Urothelium cell line (cell line): ENCODE measurements around the gene MILR1.
"Not testable (repeated sequence)": the region's sequence is repeated elsewhere in the genome, so short reads cannot be mapped to it uniquely, and the experiment has no call there.

Source experiments
- DNase-seq: peaks from one replicate; pipeline ENCODE4 v3.0.0; 2011; ENCODE audit warnings: low spot score, mixed read lengths
- FAIRE-seq: peaks from 2 replicates; lab custom pipeline; 2011; peaks lifted over from hg19 to GRCh38; lab: Jason Lieb, UNC

MILR1 gene

GRCh38 chr17:64448665-64449512 is at the start of gene MILR1:
MILR1 (plus strand) TSS chr17:64449115; CDS start chr17:64449169, 54 bp downstream.
- FAIRE-seq (no peak), DNase-seq (peak; percentile 37)

GRCh38 chr17:64399767-64400156 is 49.2 kb upstream of the MILR1 start:
- FAIRE-seq (no peak), DNase-seq (peak; percentile 73)

GRCh38 chr17:64400642-64401041 is 48.3 kb upstream of the MILR1 start:
- FAIRE-seq = no peak
- DNase-seq = no peak

- DNase-seq (no peak), FAIRE-seq (no peak)
Observed at GRCh38 chr17:64401244-64401860, 47.6 kb upstream of the MILR1 start.

GRCh38 chr17:64401941-64402340 is 47.0 kb upstream of the MILR1 start:
- no peak for FAIRE-seq

GRCh38 chr17:64402469-64402868 is 46.4 kb upstream of the MILR1 start:
- DNase-seq (no peak), FAIRE-seq (no peak)

More at GRCh38 chr17:64401941-64402340, 47.0 kb upstream of the MILR1 start:
- DNase-seq = no peak

GRCh38 chr17:64403881-64404460 is 44.9 kb upstream of the MILR1 start:
- FAIRE-seq = no peak
- no peak for DNase-seq

- no peak for DNase-seq
- no peak for FAIRE-seq
Observed at GRCh38 chr17:64406321-64407200, 42.4 kb upstream of the MILR1 start.

- no peak for FAIRE-seq
- no peak for DNase-seq
Observed at GRCh38 chr17:64410750-64411490, 38.0 kb upstream of the MILR1 start.

- DNase-seq (no peak), FAIRE-seq (no peak)
Observed at GRCh38 chr17:64411999-64412771, 36.7 kb upstream of the MILR1 start.

GRCh38 chr17:64412944-64413381 is 36.0 kb upstream of the MILR1 start:
- no peak for DNase-seq

GRCh38 chr17:64413513-64413912 is 35.4 kb upstream of the MILR1 start:
- DNase-seq = no peak
- no peak for FAIRE-seq

More at GRCh38 chr17:64412944-64413381, 36.0 kb upstream of the MILR1 start:
- no peak for FAIRE-seq

- FAIRE-seq (no peak), DNase-seq (peak; percentile 72)
Observed at GRCh38 chr17:64418506-64419339, 30.2 kb upstream of the MILR1 start.

- FAIRE-seq (no peak), DNase-seq (peak; percentile 78)
Observed at GRCh38 chr17:64420143-64420670, 28.7 kb upstream of the MILR1 start.

GRCh38 chr17:64422121-64422520 is 26.8 kb upstream of the MILR1 start:
- FAIRE-seq, DNase-seq: not testable (repeated sequence)

GRCh38 chr17:64423881-64424280 is 25.0 kb upstream of the MILR1 start:
- DNase-seq (no peak), FAIRE-seq (no peak)

GRCh38 chr17:64424324-64424849 is 24.5 kb upstream of the MILR1 start:
- FAIRE-seq (no peak), DNase-seq (no peak)

- no peak for FAIRE-seq
- DNase-seq = no peak
Observed at GRCh38 chr17:64425191-64425590, 23.7 kb upstream of the MILR1 start.
